Adrenal gland (tissue), 12 donors: ENCODE results near the gene KCNAB1. TPM values are rescaled to one million over a fixed set of nuclear protein-coding genes. Genes with fewer than 3 reads are reported as not detected.

Experiments
- DNase-seq, 7 donors: peaks; one replicate each; pipeline ENCODE4 v3.0.0-alpha.2; 2019 to 2020
- H3K27ac ChIP-seq, 5 donors: fragments of 200-600 bp; sonication (generic) in 4 of 5; 1 replicate in 3 of 5; 2 replicates in 2 of 5; pipeline versions ENCODE4 v1.5.1 to v1.8.0; 2016 to 2020; ENCODE audit warnings: mild to moderate bottlenecking in 1 of 5
- H3K27me3 ChIP-seq: fragments of 200-600 bp; 2 replicates; pipeline ENCODE4 v1.8.0; 2021
- H3K36me3 ChIP-seq, 2 donors: fragments of 200-600 bp; replicated peaks in 1 of 2; 1 replicate in 1 of 2; 2 replicates in 1 of 2; pipeline versions ENCODE4 v1.5.1 to v1.8.0; 2018 to 2022
- H3K4me1 ChIP-seq, 2 donors: fragments of 200-600 bp; replicated peaks in 1 of 2; 1 replicate in 1 of 2; 2 replicates in 1 of 2; pipeline versions ENCODE4 v1.5.1 to v1.8.0; 2018 to 2021
- H3K4me3 ChIP-seq, 4 donors: fragments of 200-600 bp; sonication (generic) in 3 of 4; one replicate each; pipeline ENCODE4 v1.5.1; 2016 to 2018
- H3K9me3 ChIP-seq, 3 donors: fragments of 200-600 bp; sonication (generic) in 1 of 3; replicated peaks in 1 of 3; 1 replicate in 2 of 3; 2 replicates in 1 of 3; pipeline versions ENCODE4 v1.5.1 to v1.8.0; 2016 to 2021
- POLR2A ChIP-seq, 2 donors: fragments of 450-650 bp; IDR thresholded peaks; one replicate each; pipeline ENCODE4 v1.6.1; 2017; ENCODE audit warnings: antibody characterized with exemption in 2 of 2, mild to moderate bottlenecking in 2 of 2, moderate library complexity in 1 of 2
- WGBS, 4 donors: extraction: QIAGEN DNeasy Blood & Tissue Kit in 2 of 4; methylation state at CpG; one replicate each; pipeline versions ENCODE4 v1.1.5 to v1.1.7; 2013 to 2017; 5-methylcytosine and 5-hydroxymethylcytosine counted together
- intact Hi-C, 2 donors: fragments of 100-400 bp; cut with DNase I; formaldehyde crosslinking; loops; one replicate each; pipeline versions ENCODE4 v1.14.1 to v1.15.0; 2022 to 2023
- polyA plus RNA-seq, 3 donors: library from polyadenylated mRNA; stranded (reverse); fragments of 200-250 nt in 2 of 3; fragments of 350-450 nt in 1 of 3; fragmentation: Illumina TruSeq in 1 of 3; extraction: RNeasy Lipid Tissue Mini Kit (QIAGEN cat#74804) in 1 of 3; gene quantifications; one replicate each; pipeline ENCODE4 v1.2.3, GENCODE V29; 2013 to 2014
- total RNA-seq, 9 donors: library from RNA; depleted of rRNA in 4 of 9; stranded (reverse); fragments of >200 nt in 4 of 9; fragments of 120-200 nt in 1 of 9; fragmentation: NEBNext Ultra II Directional in 1 of 9; extraction: Animal tissue kit (Norgen Biotek cat#: 25700) in 1 of 9; gene quantifications; one replicate each; pipeline versions ENCODE4 v1.1.0 to v1.2.4, GENCODE V29; 2013 to 2023
- TF ChIP-seq, protein P1 (sequence below), 6 experiments: fragments of 450-650 bp in 4 of 6; fragments of 200-600 bp in 2 of 6; sonication (generic) in 1 of 6; IDR thresholded peaks; 1 replicate in 5 of 6; 2 replicates in 1 of 6; pipeline versions ENCODE4 v1.5.1 to v1.8.0; 2016 to 2021; ENCODE audit warnings: antibody characterized with exemption in 6 of 6, mild to moderate bottlenecking in 2 of 6, moderate library complexity in 1 of 6
- donor health status: healthy with polysubstance abuse.
- donor health status: Bipolar disorder and iron deficiency.
- donor health status: DM: yes; HTN: yes; CAD: no.
- donor health status: DM: no; HTN: no; CAD: no.
- donor health status: DM: no; HTN: no; CAD: no.
- donor health status: DM: yes; HTN: yes; CAD: no.

KCNAB1 gene
- total and polyA plus RNA-seq, 12 donors, result 0.36 to 5.0 (median 1.5) TPM

DNA sequence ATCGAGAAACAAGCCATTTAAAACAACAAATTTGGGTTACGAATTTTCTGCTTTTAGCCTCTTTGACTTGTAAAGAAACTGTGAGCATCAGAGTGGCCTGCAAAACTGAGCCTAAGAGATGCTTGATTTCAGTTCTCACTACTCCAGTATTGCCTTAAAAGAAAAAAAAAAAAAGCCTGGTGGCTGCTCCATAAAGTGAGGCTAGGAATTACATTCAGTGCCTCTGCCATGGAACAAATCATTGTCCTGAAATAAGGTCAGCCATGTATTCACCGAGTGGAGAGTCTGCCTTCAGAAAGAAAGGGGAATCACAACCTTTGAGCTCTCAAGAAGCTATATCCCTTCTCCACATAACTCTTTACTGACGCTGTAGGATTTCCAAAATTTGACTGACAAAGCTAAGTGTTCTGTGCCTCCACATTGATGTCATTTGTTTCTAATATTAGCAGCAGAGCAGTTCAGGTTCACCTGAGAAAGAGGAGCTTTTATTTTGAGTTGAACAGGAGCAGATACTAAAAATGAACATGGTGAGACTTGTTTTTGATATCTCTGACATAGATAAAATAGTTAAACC, 297.3 kb downstream of the KCNAB1 start:
- Histone ChIP-seq H3K36me3 (no peaks in the 10 kb centered on the region), H3K4me1 (no peaks in the 10 kb centered on the region), H3K27ac (no peak overlapping the region), H3K9me3 (no peaks in the 10 kb centered on the region), H3K4me3 (no peak overlapping the region), H3K27me3 (no peaks in the 10 kb centered on the region)
- no peak for DNase-seq
- intact Hi-C loops, result no loop called here
- TF ChIP-seq, protein P1, sequence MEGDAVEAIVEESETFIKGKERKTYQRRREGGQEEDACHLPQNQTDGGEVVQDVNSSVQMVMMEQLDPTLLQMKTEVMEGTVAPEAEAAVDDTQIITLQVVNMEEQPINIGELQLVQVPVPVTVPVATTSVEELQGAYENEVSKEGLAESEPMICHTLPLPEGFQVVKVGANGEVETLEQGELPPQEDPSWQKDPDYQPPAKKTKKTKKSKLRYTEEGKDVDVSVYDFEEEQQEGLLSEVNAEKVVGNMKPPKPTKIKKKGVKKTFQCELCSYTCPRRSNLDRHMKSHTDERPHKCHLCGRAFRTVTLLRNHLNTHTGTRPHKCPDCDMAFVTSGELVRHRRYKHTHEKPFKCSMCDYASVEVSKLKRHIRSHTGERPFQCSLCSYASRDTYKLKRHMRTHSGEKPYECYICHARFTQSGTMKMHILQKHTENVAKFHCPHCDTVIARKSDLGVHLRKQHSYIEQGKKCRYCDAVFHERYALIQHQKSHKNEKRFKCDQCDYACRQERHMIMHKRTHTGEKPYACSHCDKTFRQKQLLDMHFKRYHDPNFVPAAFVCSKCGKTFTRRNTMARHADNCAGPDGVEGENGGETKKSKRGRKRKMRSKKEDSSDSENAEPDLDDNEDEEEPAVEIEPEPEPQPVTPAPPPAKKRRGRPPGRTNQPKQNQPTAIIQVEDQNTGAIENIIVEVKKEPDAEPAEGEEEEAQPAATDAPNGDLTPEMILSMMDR (IDR thresholded peaks at IDR 0.05), result no peak
- no peak for TF ChIP-seq POLR2A (IDR thresholded peaks at IDR 0.05)
- WGBS, 4 donors, result 75 to 81% (median 77%) methylated on average over 4 of the region's 4 CpGs

DNA sequence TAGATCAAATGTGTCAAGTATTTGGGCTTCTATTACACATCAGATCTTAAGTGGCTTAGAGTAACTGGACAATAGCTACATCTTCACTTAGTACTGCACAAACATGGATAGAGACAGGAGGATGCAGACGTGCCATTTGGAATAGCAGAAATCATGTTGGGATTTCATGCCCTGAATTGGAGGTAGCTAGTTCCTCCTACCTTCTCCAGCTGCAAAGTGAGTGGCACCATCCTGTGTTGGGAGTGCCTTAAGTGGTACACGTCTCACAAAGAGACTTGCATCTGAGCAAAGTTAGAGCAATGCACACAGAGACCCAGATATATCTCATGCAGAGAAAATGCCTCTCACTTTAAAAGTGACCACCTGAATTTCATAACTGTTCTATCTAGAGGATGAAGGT, 298.1 kb downstream of the KCNAB1 start:
- H3K36me3 ChIP-seq, result no peaks in the 10 kb centered on the region
- no peak overlapping the region for H3K27ac ChIP-seq
- H3K27me3 ChIP-seq, result no peaks in the 10 kb centered on the region
- TF ChIP-seq POLR2A (IDR thresholded peaks at IDR 0.05), result no peak
- TF ChIP-seq, protein P1 (IDR thresholded peaks at IDR 0.05), result no peak
- H3K4me3 ChIP-seq, result no peak overlapping the region
- no peak for DNase-seq
- no peaks in the 10 kb centered on the region for H3K4me1 ChIP-seq
- intact Hi-C loops, result no loop called here
- WGBS, 4 donors, result 53 to 90% (median 70%) methylated on average over 2 of the region's 2 CpGs
- H3K9me3 ChIP-seq, result no peaks in the 10 kb centered on the region

DNA sequence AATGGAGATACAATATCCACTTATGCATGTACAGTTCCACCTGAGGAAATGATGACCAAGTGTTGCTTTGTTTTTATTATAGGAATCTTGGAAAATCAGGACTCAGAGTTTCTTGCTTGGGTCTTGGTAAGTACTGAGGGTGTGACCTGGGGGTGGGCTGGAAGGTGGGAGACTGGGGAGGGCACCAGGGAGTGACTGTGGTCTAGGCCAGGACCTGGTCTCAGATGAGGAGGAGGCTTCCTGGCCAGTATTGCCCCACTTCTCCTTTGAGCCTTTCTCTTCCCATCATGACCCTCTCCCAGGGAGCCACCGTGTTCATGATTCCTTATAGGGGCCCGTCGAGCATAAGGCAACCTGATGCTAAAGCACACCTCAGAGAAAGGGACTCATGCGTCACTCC, 301.2 kb downstream of the KCNAB1 start:
- WGBS, 4 donors, result 79 to 97% (median 90%) methylated on average over 4 of the region's 4 CpGs
- Histone ChIP-seq H3K27ac (no peak overlapping the region), H3K9me3 (no peaks in the 10 kb centered on the region), H3K27me3 (no peaks in the 10 kb centered on the region), H3K4me1 (no peaks in the 10 kb centered on the region), H3K36me3 (no peaks in the 10 kb centered on the region), H3K4me3 (no peak overlapping the region)
- no peak for DNase-seq
- intact Hi-C loops, result no loop called here
- TF ChIP-seq, protein P1 (IDR thresholded peaks at IDR 0.05), result no peak
- no peak for TF ChIP-seq POLR2A (IDR thresholded peaks at IDR 0.05)

DNA sequence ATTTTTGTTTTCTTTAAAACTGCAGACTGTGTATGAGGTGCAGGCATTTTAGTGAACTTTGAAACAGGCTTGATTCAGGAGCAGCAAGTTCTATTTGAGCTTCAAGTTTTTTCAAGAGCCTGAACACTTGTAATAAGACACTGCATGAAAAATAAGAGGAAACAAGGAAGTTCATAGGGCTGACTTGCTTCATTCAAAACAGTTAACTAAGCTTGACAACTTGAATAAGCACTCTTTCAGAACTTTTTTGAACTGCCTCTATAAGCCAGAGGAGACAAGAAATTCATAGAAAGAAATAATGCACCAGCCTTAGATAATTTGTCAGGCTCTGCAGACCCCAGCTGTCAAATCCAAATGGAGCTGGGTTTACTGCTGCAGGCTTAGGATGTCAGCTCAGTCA, 304.4 kb downstream of the KCNAB1 start:
- H3K27ac ChIP-seq, result no peak overlapping the region
- H3K27me3 ChIP-seq, result no peaks in the 10 kb centered on the region
- intact Hi-C loops, result no loop called here
- no peaks in the 10 kb centered on the region for H3K36me3 ChIP-seq
- no peak overlapping the region for H3K4me3 ChIP-seq
- no peak for DNase-seq
- no peak for TF ChIP-seq POLR2A (IDR thresholded peaks at IDR 0.05)
- TF ChIP-seq, protein P1 (IDR thresholded peaks at IDR 0.05), result no peak
- no peaks in the 10 kb centered on the region for H3K4me1 ChIP-seq
- H3K9me3 ChIP-seq, result no peaks in the 10 kb centered on the region
